ENCODE data around the gene A4GALT.

The A4GALT gene

GRCh38 chr22:42719656-42720262 lies 911 bp downstream of the A4GALT start:
- TF ChIP-seq, protein P1, sequence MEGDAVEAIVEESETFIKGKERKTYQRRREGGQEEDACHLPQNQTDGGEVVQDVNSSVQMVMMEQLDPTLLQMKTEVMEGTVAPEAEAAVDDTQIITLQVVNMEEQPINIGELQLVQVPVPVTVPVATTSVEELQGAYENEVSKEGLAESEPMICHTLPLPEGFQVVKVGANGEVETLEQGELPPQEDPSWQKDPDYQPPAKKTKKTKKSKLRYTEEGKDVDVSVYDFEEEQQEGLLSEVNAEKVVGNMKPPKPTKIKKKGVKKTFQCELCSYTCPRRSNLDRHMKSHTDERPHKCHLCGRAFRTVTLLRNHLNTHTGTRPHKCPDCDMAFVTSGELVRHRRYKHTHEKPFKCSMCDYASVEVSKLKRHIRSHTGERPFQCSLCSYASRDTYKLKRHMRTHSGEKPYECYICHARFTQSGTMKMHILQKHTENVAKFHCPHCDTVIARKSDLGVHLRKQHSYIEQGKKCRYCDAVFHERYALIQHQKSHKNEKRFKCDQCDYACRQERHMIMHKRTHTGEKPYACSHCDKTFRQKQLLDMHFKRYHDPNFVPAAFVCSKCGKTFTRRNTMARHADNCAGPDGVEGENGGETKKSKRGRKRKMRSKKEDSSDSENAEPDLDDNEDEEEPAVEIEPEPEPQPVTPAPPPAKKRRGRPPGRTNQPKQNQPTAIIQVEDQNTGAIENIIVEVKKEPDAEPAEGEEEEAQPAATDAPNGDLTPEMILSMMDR (IDR thresholded peaks at IDR 0.05; ENCODE audit: control insufficient read depth, extremely low read depth, insufficient read depth), result no peak
- peak overlapping the region; percentile 49; the same call in 1 of the 2 replicates for H3K4me3 ChIP-seq (ENCODE audit: low read depth, low read length)
- no peak for DNase-seq (ENCODE audit: low read depth)

DNA sequence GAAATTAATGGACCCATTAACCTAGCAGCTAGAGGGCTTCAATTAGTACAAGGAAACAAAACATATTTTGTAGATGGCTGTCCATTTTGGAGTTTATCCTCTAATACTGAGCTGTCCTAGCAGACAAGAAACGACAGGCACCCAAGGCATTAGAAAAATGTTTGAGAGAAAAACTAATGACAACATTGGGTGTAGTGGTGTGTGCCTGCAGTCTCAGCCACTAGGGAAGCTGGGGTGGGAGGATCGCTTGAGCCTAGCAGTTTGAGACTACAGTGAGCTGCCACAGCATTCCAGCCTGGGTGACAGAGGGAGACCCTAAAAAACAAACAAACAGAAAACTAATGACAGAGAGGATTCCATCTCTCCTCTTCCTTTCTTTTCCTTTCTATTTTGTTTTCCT lies 1.5 kb downstream of the A4GALT start:
- H3K4me3 ChIP-seq (ENCODE audit: low read depth, low read length), result no peak overlapping the region
- TF ChIP-seq, protein P1 (IDR thresholded peaks at IDR 0.05; ENCODE audit: control insufficient read depth, extremely low read depth, insufficient read depth), result no peak
- no peak for DNase-seq (ENCODE audit: low read depth)

- DNase-seq (ENCODE audit: low read depth), result no peak
- TF ChIP-seq, protein P1 (IDR thresholded peaks at IDR 0.05; ENCODE audit: control insufficient read depth, extremely low read depth, insufficient read depth), result no peak
- no peak overlapping the region for H3K4me3 ChIP-seq (ENCODE audit: low read depth, low read length)
Measured at GRCh38 chr22:42717197-42717928, 3.3 kb downstream of the A4GALT start.

DNA sequence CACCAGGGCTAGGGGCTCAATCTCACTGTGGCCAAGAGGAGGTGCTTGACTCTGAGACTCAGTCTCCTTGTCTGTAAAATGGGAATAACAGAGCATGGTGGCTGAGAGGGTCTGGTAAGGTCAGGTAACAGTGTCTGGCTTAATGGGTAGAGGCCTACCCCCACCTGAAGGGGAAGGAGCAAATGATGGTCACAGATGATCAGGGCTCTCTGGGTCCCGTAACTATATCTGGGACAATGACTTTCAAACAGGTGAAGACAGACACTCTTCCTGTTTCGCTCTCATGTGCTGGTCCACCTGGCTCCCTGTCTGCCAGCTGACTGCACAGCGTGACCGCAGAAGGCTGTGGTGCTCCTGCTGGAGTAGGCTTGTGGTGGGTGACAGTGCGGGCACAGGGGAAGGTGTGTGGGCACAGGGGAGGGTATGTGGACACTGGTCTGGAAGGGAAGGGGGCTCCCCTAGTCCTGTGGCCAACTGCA lies 4.0 kb downstream of the A4GALT start:
- H3K4me3 ChIP-seq (ENCODE audit: low read depth, low read length), result no peak overlapping the region
- TF ChIP-seq, protein P1 (IDR thresholded peaks at IDR 0.05; ENCODE audit: control insufficient read depth, extremely low read depth, insufficient read depth), result no peak
- DNase-seq (ENCODE audit: low read depth), result no peak

GRCh38 chr22:42716221-42716620 lies 4.4 kb downstream of the A4GALT start:
- no peak for DNase-seq (ENCODE audit: low read depth)
- H3K4me3 ChIP-seq (ENCODE audit: low read depth, low read length), result no peak overlapping the region
- TF ChIP-seq, protein P1 (IDR thresholded peaks at IDR 0.05; ENCODE audit: control insufficient read depth, extremely low read depth, insufficient read depth), result no peak

DNA sequence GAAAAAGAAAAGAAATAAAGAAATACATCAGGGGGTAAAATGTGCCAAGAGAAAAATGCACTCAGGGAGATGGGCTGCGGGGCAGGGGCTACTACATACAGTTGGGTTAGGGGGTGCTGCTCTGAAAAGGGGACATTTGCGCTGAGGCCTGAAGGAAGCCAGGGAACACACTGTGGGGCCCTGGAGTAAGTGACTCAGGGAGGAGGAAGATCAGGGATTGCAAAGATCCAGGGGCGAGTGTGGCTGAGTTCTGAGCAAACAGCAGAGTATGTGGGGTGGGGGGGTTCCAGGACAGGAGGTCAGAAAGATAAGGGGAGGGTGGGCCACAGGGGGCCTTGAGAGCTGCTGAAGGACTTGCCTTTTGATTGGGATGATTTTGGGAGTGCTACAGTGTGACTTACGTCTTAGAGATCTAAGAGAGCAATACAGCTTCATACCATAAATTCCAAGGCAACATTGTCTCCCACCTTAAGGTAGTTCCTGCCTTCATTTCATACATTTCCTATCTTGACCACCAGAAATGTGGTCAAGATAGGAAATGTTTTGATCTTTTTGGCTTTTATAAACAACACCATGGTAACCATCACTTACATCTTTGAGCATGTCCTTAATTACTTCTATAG lies 5.8 kb downstream of the A4GALT start:
- TF ChIP-seq, protein P1 (IDR thresholded peaks at IDR 0.05; ENCODE audit: control insufficient read depth, extremely low read depth, insufficient read depth), result no peak
- DNase-seq (ENCODE audit: low read depth), result no peak
- no peak overlapping the region for H3K4me3 ChIP-seq (ENCODE audit: low read depth, low read length)
